ENCODE data around the gene EPM2A.
"Not testable (repeated sequence)": the region's sequence is repeated elsewhere in the genome, so short reads cannot be mapped to it uniquely, and the experiment has no call there.

Gene EPM2A

GRCh38 chr6:145728444-145729385 is 6.6 kb downstream of the EPM2A start:
- DNase-seq, result no peak

GRCh38 chr6:145727817-145728388 is 7.4 kb downstream of the EPM2A start:
- no peak for DNase-seq

- DNase-seq, result no peak
Observed at GRCh38 chr6:145725570-145725969, 9.8 kb downstream of the EPM2A start.

- no peak for DNase-seq
Observed at GRCh38 chr6:145723646-145724045, 11.7 kb downstream of the EPM2A start.

- no peak for DNase-seq
Observed at GRCh38 chr6:145722190-145722589, 13.1 kb downstream of the EPM2A start.

- DNase-seq, result no peak
Observed at GRCh38 chr6:145721144-145721543, 14.2 kb downstream of the EPM2A start.

GRCh38 chr6:145715426-145715825 is 19.9 kb downstream of the EPM2A start:
- DNase-seq, result no peak

- DNase-seq, result no peak
Observed at GRCh38 chr6:145714731-145715130, 20.6 kb downstream of the EPM2A start.

- DNase-seq, result no peak
Observed at GRCh38 chr6:145713773-145714172, 21.5 kb downstream of the EPM2A start.

GRCh38 chr6:145711372-145711771 is 23.9 kb downstream of the EPM2A start:
- no peak for DNase-seq

GRCh38 chr6:145707397-145707796 is 27.9 kb downstream of the EPM2A start:
- DNase-seq, result no peak

- no peak for DNase-seq
Observed at GRCh38 chr6:145705561-145705960, 29.8 kb downstream of the EPM2A start.

- DNase-seq, result no peak
Observed at GRCh38 chr6:145704143-145704781, 31.1 kb downstream of the EPM2A start.

GRCh38 chr6:145699462-145699861 is 35.9 kb downstream of the EPM2A start:
- no peak for DNase-seq

- not testable (repeated sequence) for DNase-seq
Observed at GRCh38 chr6:145697401-145697800, 37.9 kb downstream of the EPM2A start.

- no peak for DNase-seq
Observed at GRCh38 chr6:145694083-145694737, 41.1 kb downstream of the EPM2A start.

GRCh38 chr6:145690969-145691368 is 44.4 kb downstream of the EPM2A start:
- DNase-seq, result no peak

GRCh38 chr6:145689529-145689928 is 45.8 kb downstream of the EPM2A start:
- no peak for DNase-seq

GRCh38 chr6:145688493-145688905 is 46.8 kb downstream of the EPM2A start:
- DNase-seq, result no peak

GRCh38 chr6:145685932-145686331 is 49.4 kb downstream of the EPM2A start:
- DNase-seq, result no peak

GRCh38 chr6:145681965-145682364 is 53.4 kb downstream of the EPM2A start:
- DNase-seq, result no peak

- no peak for DNase-seq
Observed at GRCh38 chr6:145673504-145673903, 61.8 kb downstream of the EPM2A start.

- DNase-seq, result no peak
Observed at GRCh38 chr6:145670311-145670710, 65.0 kb downstream of the EPM2A start.
